Naive thymus-derived CD4-positive, alpha-beta T cell (primary cell): ENCODE results near the gene SOS1. TPM values are rescaled to one million over a fixed set of nuclear protein-coding genes. Genes with fewer than 3 reads are reported as not detected.
A peak's percentile ranks its signal among the peaks of the same experiment; 100 is the strongest.

Experiments
- ATAC-seq: fragments of 150-1000 bp; cut with Tn5 transposase; 2 replicates; pipeline ENCODE4 v1.10.0; 2021; ENCODE audit warnings: mild to moderate bottlenecking, moderate library complexity
- CTCF ChIA-PET: fragments of 350-600 bp; sonication (Branson Sonifier 250); formaldehyde crosslinking; loops from one replicate; lab custom pipeline; 2021; ENCODE audit warnings: antibody characterized with exemption; lab: Charles Lee
- POLR2A ChIA-PET: fragments of 350-600 bp; sonication (Branson Sonifier 250); formaldehyde crosslinking; loops from one replicate; lab custom pipeline; 2021; ENCODE audit warnings: antibody characterized with exemption, inconsistent platforms; lab: Charles Lee
- DNase-seq, 9 donors: peaks; one replicate each; pipeline versions ENCODE4 v3.0.0 to v3.0.0-alpha.2; 2020 to 2022; ENCODE audit warnings: mixed read lengths in 1 of 9
- H3K27ac ChIP-seq: one replicate; pipeline ENCODE4 v1.7.0; 2013; ENCODE audit warnings: mild to moderate bottlenecking, low read depth, low read length, moderate library complexity
- H3K27me3 ChIP-seq, 2 donors: one replicate each; pipeline ENCODE4 v1.7.0; 2013; ENCODE audit warnings: low read length in 2 of 2, mild to moderate bottlenecking in 2 of 2, moderate library complexity in 2 of 2; ENCODE audit not compliant: control insufficient read depth in 2 of 2, insufficient read depth in 2 of 2
- H3K36me3 ChIP-seq, 3 experiments: 1 replicate in 2 of 3; 2 replicates in 1 of 3; pipeline ENCODE4 v1.7.0; 2013; ENCODE audit warnings: low read length in 3 of 3, mild to moderate bottlenecking in 3 of 3, moderate library complexity in 1 of 3; ENCODE audit not compliant: insufficient read depth in 3 of 3, control insufficient read depth in 2 of 3
- H3K4me1 ChIP-seq, 2 donors: one replicate each; pipeline ENCODE4 v1.7.0; 2013; ENCODE audit warnings: low read length in 2 of 2, mild to moderate bottlenecking in 2 of 2, moderate library complexity in 1 of 2; ENCODE audit not compliant: control insufficient read depth in 2 of 2, insufficient read depth in 2 of 2
- H3K4me3 ChIP-seq: 2 replicates; pipeline ENCODE4 v1.7.0; 2013; ENCODE audit warnings: mild to moderate bottlenecking, low read length
- H3K9me3 ChIP-seq, 3 experiments: 1 replicate in 2 of 3; 2 replicates in 1 of 3; pipeline ENCODE4 v1.7.0; 2013; ENCODE audit warnings: low read length in 3 of 3; ENCODE audit not compliant: control insufficient read depth in 2 of 3
- H3K27ac Mint-ChIP-seq, 9 donors: one replicate each; pipeline ENCODE4 v1.8.0; 2020 to 2022; ENCODE audit warnings: mixed read lengths in 9 of 9, mild to moderate bottlenecking in 8 of 9, moderate library complexity in 5 of 9, inconsistent platforms in 2 of 9
- H3K27me3 Mint-ChIP-seq, 5 donors: one replicate each; pipeline ENCODE4 v1.8.0; 2021 to 2022; ENCODE audit warnings: mixed read lengths in 5 of 5, mild to moderate bottlenecking in 1 of 5
- H3K36me3 Mint-ChIP-seq, 5 donors: one replicate each; pipeline ENCODE4 v1.8.0; 2020 to 2022; ENCODE audit warnings: mixed read lengths in 5 of 5, mild to moderate bottlenecking in 3 of 5, inconsistent platforms in 1 of 5
- H3K4me1 Mint-ChIP-seq, 7 donors: one replicate each; pipeline ENCODE4 v1.8.0; 2020 to 2022; ENCODE audit warnings: mixed read lengths in 7 of 7, mild to moderate bottlenecking in 3 of 7, inconsistent platforms in 1 of 7
- H3K4me3 Mint-ChIP-seq, 10 donors: one replicate each; pipeline ENCODE4 v1.8.0; 2020 to 2022; ENCODE audit warnings: mild to moderate bottlenecking in 10 of 10, mixed read lengths in 10 of 10, moderate library complexity in 6 of 10, inconsistent platforms in 2 of 10
- H3K9me3 Mint-ChIP-seq, 11 donors: one replicate each; pipeline ENCODE4 v1.8.0; 2020 to 2022; ENCODE audit warnings: mixed read lengths in 11 of 11, mild to moderate bottlenecking in 4 of 11, inconsistent platforms in 1 of 11, moderate library complexity in 1 of 11
- intact Hi-C, 2 donors: fragments of 100-400 bp; cut with micrococcal nuclease; formaldehyde crosslinking; loops; one replicate each; pipeline ENCODE4 v1.15.1; 2023
- polyA plus RNA-seq, 2 donors: library from polyadenylated mRNA; unstranded; fragments of 300-500 nt; fragmentation: Illumina TruSeq; gene quantifications; one replicate each; pipeline ENCODE4 v1.2.3, GENCODE V29; 2021
- total RNA-seq, 6 experiments: library from RNA in 5 of 6; stranded (reverse) in 5 of 6; gene quantifications; 1 replicate in 5 of 6; 2 replicates in 1 of 6; pipeline ENCODE4 v1.2.3 and lab custom pipeline; 2021 to 2026

The SOS1 gene
- total and polyA plus RNA-seq, 7 experiments from 2014 or later, result 6.3 to 323 (median 34.8) TPM

- peaks cover 0 to 17% (median 0%) of the 10 kb centered on the region in 5 donors for H3K36me3 Mint-ChIP-seq
- H3K4me3 ChIP-seq, result peak overlapping the region; percentile 98
- peak; percentile 89 to 97 (median 93) for DNase-seq
- H3K9me3 ChIP-seq, result no peaks in the 10 kb centered on the region
- intact Hi-C loops, result loop anchor here (1.0 to 10.0 kb wide), 12 partner anchors 93 to 1799 kb away; partner anchors contain the start of genes ATL2 (in 2 of the 2), DHX57 (in 2 of the 2), GALM (in 2 of the 2) and HNRNPLL (in 2 of the 2)
- H3K27me3 ChIP-seq, result no peaks in the 10 kb centered on the region
- H3K27me3 Mint-ChIP-seq, result no peaks in the 10 kb centered on the region
- peak overlapping the region; percentile 92 to 99 (median 95) for H3K27ac Mint-ChIP-seq
- H3K4me3 Mint-ChIP-seq, result peak overlapping the region; percentile 88 to 99 (median 92)
- peak overlapping the region; percentile 92 for H3K27ac ChIP-seq
- H3K9me3 Mint-ChIP-seq, result no peaks in the 10 kb centered on the region
- H3K4me1 ChIP-seq, result peaks cover 38% of the 10 kb centered on the region in 2 donors
- ChIA-PET CTCF (interaction anchor here (0.6 to 1.6 kb wide), 6 partner anchors 10 to 176 kb away, joined by 3 to 5 read pairs (median 4); no protein-coding TSS in a partner anchor), POLR2A (interaction anchor here (0.6 to 3.4 kb wide), 20 partner anchors 8 to 375 kb away, joined by 3 to 34 read pairs (median 4); partner anchors contain the start of gene SRSF7)
- peaks cover 12 to 68% (median 62%) of the 10 kb centered on the region in 7 donors for H3K4me1 Mint-ChIP-seq
- no peaks in the 10 kb centered on the region for H3K36me3 ChIP-seq
- ATAC-seq, result peak; percentile 89
Measured at GRCh38 chr2:39124000-39124745, 3.3 kb upstream of the SOS1 start.

- intact Hi-C loops, result loop anchor here (5.0 to 10.0 kb wide), 8 partner anchors 176 to 1799 kb away; partner anchors contain the start of genes GALM (in 2 of the 2), HNRNPLL (in 2 of the 2), ATL2 (in 1 of the 2) and DHX57 (in 1 of the 2)
- Mint-ChIP-seq H3K27ac (peak overlapping the region; percentile 92 to 99 (median 95)), H3K36me3 (peaks cover 0 to 23% (median 0%) of the 10 kb centered on the region in 5 donors), H3K9me3 (no peaks in the 10 kb centered on the region), H3K4me1 (peaks cover 18 to 68% (median 61%) of the 10 kb centered on the region in 7 donors), H3K4me3 (peak overlapping the region; percentile 88 to 99 (median 92)), H3K27me3 (no peaks in the 10 kb centered on the region)
- H3K4me3 ChIP-seq, result peak overlapping the region; percentile 98
- H3K27me3 ChIP-seq, result no peaks in the 10 kb centered on the region
- POLR2A ChIA-PET, result interaction anchor here (0.6 to 3.4 kb wide), 16 partner anchors 10 to 373 kb away, joined by 3 to 34 read pairs (median 6); partner anchors contain the start of gene SRSF7
- peak overlapping the region; percentile 92 for H3K27ac ChIP-seq
- DNase-seq (no peak), ATAC-seq (no peak)
- CTCF ChIA-PET, result interaction anchor here (1.1 kb wide), 1 partner anchor 51 kb away, joined by 3 read pairs; no protein-coding TSS in a partner anchor
- no peaks in the 10 kb centered on the region for H3K36me3 ChIP-seq
- H3K9me3 ChIP-seq, result no peaks in the 10 kb centered on the region
- H3K4me1 ChIP-seq, result peaks cover 34 to 37% of the 10 kb centered on the region in 2 donors
Measured at GRCh38 chr2:39123436-39123999, 2.7 kb upstream of the SOS1 start.

- peaks cover 0 to 42% (median 3%) of the 10 kb centered on the region in 5 donors for H3K36me3 Mint-ChIP-seq
- peak overlapping the region; percentile 74 to 99 (median 97) for H3K27ac Mint-ChIP-seq
- Histone ChIP-seq H3K9me3 (no peaks in the 10 kb centered on the region), H3K27me3 (no peaks in the 10 kb centered on the region), H3K4me3 (peak overlapping the region; percentile 56), H3K4me1 (peaks cover 33 to 36% of the 10 kb centered on the region in 2 donors), H3K27ac (peak overlapping the region; percentile 93), H3K36me3 (no peaks in the 10 kb centered on the region)
- intact Hi-C loops, result loop anchor here (1.0 to 10.0 kb wide), 16 partner anchors 13 to 1797 kb away; partner anchors contain the start of genes GALM (in 2 of the 2), HNRNPLL (in 2 of the 2), MAP4K3 (in 2 of the 2) and SRSF7 (in 2 of the 2)
- ChIA-PET POLR2A (interaction anchor here (1.5 to 5.0 kb wide), 8 partner anchors 9 to 370 kb away, joined by 4 to 86 read pairs (median 8); partner anchors contain the start of gene SRSF7), CTCF (interaction anchor here (0.9 to 4.3 kb wide), 2 partner anchors 107 to 124 kb away, joined by 4 to 103 read pairs; no protein-coding TSS in a partner anchor)
- H3K4me1 Mint-ChIP-seq, result peaks cover 34 to 68% (median 61%) of the 10 kb centered on the region in 7 donors
- peak overlapping the region; percentile 86 to 95 (median 92) for H3K4me3 Mint-ChIP-seq
- ATAC-seq, result no peak
- no peak for DNase-seq
- no peaks in the 10 kb centered on the region for H3K27me3 Mint-ChIP-seq
- H3K9me3 Mint-ChIP-seq, result no peaks in the 10 kb centered on the region
Measured at GRCh38 chr2:39121523-39122063, 742 bp upstream of the SOS1 start.

GRCh38 chr2:39120521-39120770, 405 bp downstream of the SOS1 start:
- no peaks in the 10 kb centered on the region for H3K27me3 ChIP-seq
- peak overlapping the region; percentile 56 for H3K4me3 ChIP-seq
- intact Hi-C loops, result loop anchor here (2.0 to 10.0 kb wide), 12 partner anchors 14 to 1796 kb away; partner anchors contain the start of genes GALM (in 2 of the 2), HNRNPLL (in 2 of the 2), MAP4K3 (in 2 of the 2) and ATL2 (in 1 of the 2)
- H3K4me3 Mint-ChIP-seq, result peak overlapping the region in 2 of 10 donors; percentile 90 to 93
- H3K36me3 ChIP-seq, result no peaks in the 10 kb centered on the region
- H3K4me1 ChIP-seq, result peaks cover 32 to 36% of the 10 kb centered on the region in 2 donors
- no peaks in the 10 kb centered on the region for H3K27me3 Mint-ChIP-seq
- H3K9me3 Mint-ChIP-seq, result no peaks in the 10 kb centered on the region
- peak in 1 of 9 donors; percentile 74 for DNase-seq
- peak; percentile 12 for ATAC-seq
- POLR2A ChIA-PET, result interaction anchor here (0.5 to 5.0 kb wide), 18 partner anchors 10 to 370 kb away, joined by 3 to 86 read pairs (median 4); partner anchors contain the start of gene SRSF7
- peaks cover 34 to 79% (median 68%) of the 10 kb centered on the region in 7 donors for H3K4me1 Mint-ChIP-seq
- peak overlapping the region; percentile 93 for H3K27ac ChIP-seq
- peak overlapping the region in 1 of 9 donors; percentile 94 for H3K27ac Mint-ChIP-seq
- no peaks in the 10 kb centered on the region for H3K9me3 ChIP-seq
- H3K36me3 Mint-ChIP-seq, result peaks cover 0 to 52% (median 12%) of the 10 kb centered on the region in 5 donors
- CTCF ChIA-PET, result interaction anchor here (0.7 to 4.3 kb wide), 5 partner anchors 9 to 108 kb away, joined by 3 to 103 read pairs (median 5); no protein-coding TSS in a partner anchor

GRCh38 chr2:39119732-39120520, 925 bp downstream of the SOS1 start:
- Mint-ChIP-seq H3K4me1 (peaks cover 37 to 79% (median 66%) of the 10 kb centered on the region in 7 donors), H3K27me3 (no peaks in the 10 kb centered on the region), H3K4me3 (peak overlapping the region; percentile 86 to 97 (median 94)), H3K27ac (peak overlapping the region; percentile 87 to 97 (median 90)), H3K36me3 (peaks cover 0 to 54% (median 14%) of the 10 kb centered on the region in 5 donors), H3K9me3 (no peaks in the 10 kb centered on the region)
- CTCF ChIA-PET, result interaction anchor here (0.6 to 4.3 kb wide), 11 partner anchors 9 to 115 kb away, joined by 3 to 103 read pairs (median 3); no protein-coding TSS in a partner anchor
- POLR2A ChIA-PET, result interaction anchor here (0.5 to 5.0 kb wide), 21 partner anchors 10 to 370 kb away, joined by 3 to 86 read pairs (median 4); partner anchors contain the start of gene SRSF7
- no peaks in the 10 kb centered on the region for H3K36me3 ChIP-seq
- H3K4me1 ChIP-seq, result peaks cover 27 to 31% of the 10 kb centered on the region in 2 donors
- H3K27ac ChIP-seq, result peak overlapping the region; percentile 93
- H3K9me3 ChIP-seq, result no peaks in the 10 kb centered on the region
- H3K27me3 ChIP-seq, result no peaks in the 10 kb centered on the region
- ATAC-seq (peak; percentile 43), DNase-seq (peak in 8 of 9 donors; percentile 38 to 59 (median 51))
- intact Hi-C loops, result loop anchor here (2.0 to 10.0 kb wide), 15 partner anchors 15 to 1795 kb away; partner anchors contain the start of genes GALM (in 2 of the 2), HNRNPLL (in 2 of the 2), MAP4K3 (in 2 of the 2) and ATL2 (in 1 of the 2)
- peak overlapping the region; percentile 72 for H3K4me3 ChIP-seq
